CD14-positive monocyte (primary cell): ENCODE results near the gene ZDHHC7. TPM values are rescaled to one million over a fixed set of nuclear protein-coding genes. Genes with fewer than 3 reads are reported as not detected.

Experiments
- DNase-seq, 3 donors: peaks; one replicate each; pipeline ENCODE4 v3.0.0-alpha.2; 2011 to 2022
- H2AFZ ChIP-seq: 2 replicates; pipeline ENCODE4 v1.6.0; 2012; ENCODE audit warnings: mild to moderate bottlenecking, low read depth, low read length, inconsistent platforms; ENCODE audit not compliant: insufficient read depth, poor library complexity, severe bottlenecking
- H3K27ac ChIP-seq, 2 donors: 1 replicate in 1 of 2; 2 replicates in 1 of 2; pipeline ENCODE4 v1.5.1; 2012 to 2013; ENCODE audit warnings: low read length in 2 of 2, control low read depth in 1 of 2, inconsistent platforms in 1 of 2, low read depth in 1 of 2, mild to moderate bottlenecking in 1 of 2
- H3K27me3 ChIP-seq, 2 donors: one replicate each; pipeline versions ENCODE4 v1.6.0 to v1.6.1; 2011 to 2013; ENCODE audit warnings: low read length in 2 of 2; ENCODE audit not compliant: control insufficient read depth in 2 of 2, insufficient read depth in 2 of 2
- H3K36me3 ChIP-seq, 2 donors: replicated peaks in 1 of 2; 1 replicate in 1 of 2; 2 replicates in 1 of 2; pipeline versions ENCODE4 v1.5.1 to v1.6.1; 2012 to 2013; ENCODE audit warnings: low read length in 2 of 2, control low read depth in 1 of 2, inconsistent platforms in 1 of 2, mild to moderate bottlenecking in 1 of 2; ENCODE audit not compliant: insufficient read depth in 2 of 2, control insufficient read depth in 1 of 2
- H3K4me1 ChIP-seq, 2 donors: 1 replicate in 1 of 2; 2 replicates in 1 of 2; pipeline versions ENCODE4 v1.5.1 to v1.6.1; 2012 to 2013; ENCODE audit warnings: low read length in 2 of 2, control low read depth in 1 of 2, inconsistent platforms in 1 of 2, mild to moderate bottlenecking in 1 of 2, moderate library complexity in 1 of 2; ENCODE audit not compliant: insufficient read depth in 2 of 2, control insufficient read depth in 1 of 2
- H3K4me2 ChIP-seq: replicated peaks from 2 replicates; pipeline ENCODE3; 2012; ENCODE audit warnings: low read length, moderate library complexity, mild to moderate bottlenecking; ENCODE audit not compliant: poor library complexity, severe bottlenecking; ENCODE audit errors: extremely low read depth
- H3K4me3 ChIP-seq, 3 experiments: fragments of 200-600 bp in 1 of 3; sonication (generic) in 1 of 3; replicated peaks in 1 of 3; 1 replicate in 2 of 3; 2 replicates in 1 of 3; pipeline ENCODE4 v1.5.1; 2011 to 2013; ENCODE audit warnings: low read length in 3 of 3, mild to moderate bottlenecking in 3 of 3, control low read depth in 2 of 3, low read depth in 2 of 3, inconsistent platforms in 1 of 3, moderate library complexity in 1 of 3
- H3K79me2 ChIP-seq: 2 replicates; pipeline ENCODE4 v1.6.0; 2012; ENCODE audit warnings: mild to moderate bottlenecking, control low read depth, inconsistent platforms, low read length, moderate library complexity; ENCODE audit not compliant: insufficient read depth
- H3K9ac ChIP-seq: 2 replicates; pipeline ENCODE4 v1.6.0; 2017; ENCODE audit warnings: low read length, mild to moderate bottlenecking; ENCODE audit not compliant: insufficient read depth, poor library complexity, severe bottlenecking
- H3K9me3 ChIP-seq, 2 donors: replicated peaks in 1 of 2; 1 replicate in 1 of 2; 2 replicates in 1 of 2; pipeline versions ENCODE4 v1.5.1 to v1.6.1; 2012 to 2013; ENCODE audit warnings: low read length in 2 of 2, control low read depth in 1 of 2; ENCODE audit not compliant: control insufficient read depth in 1 of 2, insufficient read depth in 1 of 2
- H4K20me1 ChIP-seq: 2 replicates; pipeline ENCODE4 v1.6.0; 2012; ENCODE audit warnings: mild to moderate bottlenecking, low read length, control low read depth, moderate library complexity; ENCODE audit not compliant: insufficient read depth
- H3K27ac Mint-ChIP-seq, 7 donors: one replicate each; pipeline ENCODE4 v1.8.0; 2020; ENCODE audit warnings: mild to moderate bottlenecking in 7 of 7, mixed read lengths in 7 of 7, moderate library complexity in 6 of 7, inconsistent platforms in 2 of 7
- H3K27me3 Mint-ChIP-seq, 3 donors: one replicate each; pipeline ENCODE4 v1.8.0; 2021 to 2022; ENCODE audit warnings: low read depth in 3 of 3, mild to moderate bottlenecking in 3 of 3, mixed read lengths in 3 of 3, moderate library complexity in 3 of 3, inconsistent platforms in 1 of 3
- H3K36me3 Mint-ChIP-seq, 2 donors: one replicate each; pipeline ENCODE4 v1.8.0; 2020; ENCODE audit warnings: mixed read lengths in 2 of 2, inconsistent platforms in 1 of 2, mild to moderate bottlenecking in 1 of 2
- H3K4me1 Mint-ChIP-seq: one replicate; pipeline ENCODE4 v1.8.0; 2020; ENCODE audit warnings: mild to moderate bottlenecking, mixed read lengths
- H3K4me3 Mint-ChIP-seq, 2 donors: one replicate each; pipeline ENCODE4 v1.8.0; 2020; ENCODE audit warnings: mild to moderate bottlenecking in 2 of 2, mixed read lengths in 2 of 2, moderate library complexity in 1 of 2
- H3K9me3 Mint-ChIP-seq, 7 donors: one replicate each; pipeline ENCODE4 v1.8.0; 2020 to 2022; ENCODE audit warnings: mixed read lengths in 7 of 7, mild to moderate bottlenecking in 6 of 7, moderate library complexity in 6 of 7, inconsistent platforms in 2 of 7
- CTCF ChIP-seq: fragments of 200-600 bp; IDR thresholded peaks from one replicate; pipeline ENCODE4 v1.8.0; 2022; ENCODE audit warnings: antibody characterized with exemption, mild to moderate bottlenecking
- WGBS: methylation state at CpG from one replicate; pipeline ENCODE4 v1.1.5; 2013; ENCODE audit warnings: missing lambda C conversion rate; ENCODE audit not compliant: insufficient coverage; 5-methylcytosine and 5-hydroxymethylcytosine counted together
- intact Hi-C, 2 donors: fragments of 100-400 bp; cut with micrococcal nuclease; formaldehyde crosslinking; loops; one replicate each; pipeline versions ENCODE4 v1.15.0 to v1.15.1; 2023
- polyA plus RNA-seq, 3 donors: library from polyadenylated mRNA; depleted of rRNA in 1 of 3; unstranded in 2 of 3; stranded (reverse) in 1 of 3; fragments of 300-500 nt in 2 of 3; fragments of >200 nt in 1 of 3; fragmentation: Illumina TruSeq in 2 of 3; gene quantifications; 1 replicate in 2 of 3; 2 replicates in 1 of 3; pipeline ENCODE4 v1.2.3, GENCODE V29; 2012 to 2021

Gene ZDHHC7
- polyA plus RNA-seq, 3 donors = 99.7 to 189 (median 129) TPM

- Histone ChIP-seq H2AFZ (no peak overlapping the region), H3K27me3 (peaks cover 0 to 3% of the 10 kb centered on the region in 2 donors), H4K20me1 (no peaks in the 10 kb centered on the region), H3K79me2 (no peaks in the 10 kb centered on the region), H3K9ac (no peak overlapping the region), H3K4me2 (no peak overlapping the region), H3K4me3 (no peak overlapping the region), H3K9me3 (no peaks in the 10 kb centered on the region), H3K36me3 (no peaks in the 10 kb centered on the region), H3K27ac (no peak overlapping the region), H3K4me1 (peaks cover 29 to 49% of the 10 kb centered on the region in 2 donors)
- intact Hi-C loops = loop anchor here (5.0 kb wide), 2 partner anchors 193 to 308 kb away; no protein-coding TSS in a partner anchor
- Mint-ChIP-seq H3K4me3 (peak overlapping the region in 1 of 2 donors; percentile 7), H3K27me3 (peaks cover 0 to 3% (median 0%) of the 10 kb centered on the region in 3 donors), H3K4me1 (peaks cover 44% of the 10 kb centered on the region), H3K27ac (no peak overlapping the region), H3K9me3 (peaks cover 0 to 6% (median 0%) of the 10 kb centered on the region in 7 donors), H3K36me3 (peaks cover 0 to 3% of the 10 kb centered on the region in 2 donors)
- DNase-seq = no peak
- no peak for TF ChIP-seq CTCF
- 86% methylated on average over 4 of the region's 10 CpGs for WGBS
These were observed 61.4 kb downstream of the ZDHHC7 start for GRCh38 chr16:84949772-84950436.

- H3K36me3 Mint-ChIP-seq = peaks cover 0 to 3% of the 10 kb centered on the region in 2 donors
- 30% methylated on average over 10 of the region's 10 CpGs for WGBS
- no peak for TF ChIP-seq CTCF
- H3K4me2 ChIP-seq = no peak overlapping the region
- no peak for DNase-seq
- intact Hi-C loops = no loop called here
- peaks cover 44% of the 10 kb centered on the region for H3K4me1 Mint-ChIP-seq
- no peaks in the 10 kb centered on the region for H4K20me1 ChIP-seq
- H3K27me3 ChIP-seq = peaks cover 0 to 3% of the 10 kb centered on the region in 2 donors
- no peak overlapping the region for H3K27ac Mint-ChIP-seq
- H3K27me3 Mint-ChIP-seq = peaks cover 0 to 5% (median 0%) of the 10 kb centered on the region in 3 donors
- no peak overlapping the region for H3K9ac ChIP-seq
- H3K9me3 ChIP-seq = no peaks in the 10 kb centered on the region
- no peak overlapping the region for H2AFZ ChIP-seq
- H3K27ac ChIP-seq = no peak overlapping the region
- H3K4me3 ChIP-seq = no peak overlapping the region
- H3K79me2 ChIP-seq = no peaks in the 10 kb centered on the region
- no peak overlapping the region for H3K4me3 Mint-ChIP-seq
- peaks cover 0 to 6% (median 0%) of the 10 kb centered on the region in 7 donors for H3K9me3 Mint-ChIP-seq
- no peaks in the 10 kb centered on the region for H3K36me3 ChIP-seq
- peaks cover 29 to 49% of the 10 kb centered on the region in 2 donors for H3K4me1 ChIP-seq
These were observed 62.3 kb downstream of the ZDHHC7 start for GRCh38 chr16:84948851-84949610.
